Hepatocyte (in vitro differentiated cells): Measurements from ENCODE around the gene RBM5.

Experiments
- CTCF ChIP-seq: fragments of 200-600 bp; sonication (generic); IDR thresholded peaks from 2 replicates; pipeline ENCODE4 v1.5.1; 2016; ENCODE audit warnings: antibody characterized with exemption, mild to moderate bottlenecking; ENCODE audit not compliant: poor library complexity
- EZH2 ChIP-seq: fragments of 200-600 bp; sonication (generic); IDR thresholded peaks from 2 replicates; pipeline ENCODE4 v1.6.1; 2016; ENCODE audit warnings: antibody characterized with exemption, mild to moderate bottlenecking, borderline replicate concordance
- EZH2phosphoT487 ChIP-seq: fragments of 200-600 bp; sonication (generic); IDR thresholded peaks from one replicate; pipeline ENCODE4 v1.6.1; 2018; ENCODE audit warnings: antibody characterized with exemption, mild to moderate bottlenecking, low read depth, moderate library complexity; ENCODE audit not compliant: unreplicated experiment, severe bottlenecking

DNA sequence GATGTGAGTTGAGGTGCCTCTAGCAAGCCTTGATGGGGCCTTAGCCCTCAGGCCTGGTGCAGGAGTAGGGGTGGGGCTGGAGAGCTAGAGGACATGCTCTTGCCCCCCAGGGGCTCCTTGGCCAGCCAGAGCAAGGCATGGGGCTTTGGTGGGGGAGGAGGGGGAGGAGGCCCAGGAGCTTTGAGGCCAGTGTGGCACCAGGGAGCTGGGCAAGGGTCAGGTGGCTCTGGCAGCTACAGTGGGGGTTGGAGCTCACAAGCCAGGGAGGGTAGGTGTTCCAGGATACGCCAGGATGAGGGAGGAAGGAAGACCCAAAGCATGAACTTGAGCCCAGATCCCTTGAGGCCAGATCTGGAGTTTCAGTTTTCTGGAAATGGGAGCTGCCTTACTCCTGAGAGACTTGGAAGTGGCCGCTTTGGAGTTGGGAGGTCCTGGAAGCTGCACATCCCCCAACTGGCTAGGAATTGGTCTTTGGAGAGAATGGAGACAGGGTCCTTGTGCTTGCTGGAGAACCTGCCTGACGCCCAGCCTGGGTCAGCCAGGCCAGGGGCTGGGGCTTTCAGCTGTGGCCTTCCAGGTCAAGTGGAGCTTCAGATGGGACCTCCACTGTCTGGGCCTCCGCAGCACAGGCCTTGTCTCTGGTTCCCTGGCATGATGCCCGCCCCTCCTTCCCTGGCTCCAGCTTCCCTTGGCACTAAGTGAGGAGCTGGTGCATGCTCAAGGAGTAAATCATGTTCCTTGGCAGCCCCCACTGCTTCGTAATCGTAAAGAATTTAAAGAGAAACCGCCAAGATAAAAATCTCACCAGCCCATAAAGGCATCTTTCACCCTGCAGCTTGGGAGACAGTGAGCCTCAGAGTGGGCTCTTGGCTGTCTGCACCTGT lies 75.1 kb downstream of the RBM5 start:
- TF ChIP-seq CTCF (no peak), EZH2 (no peak), EZH2phosphoT487 (no peak)
